Nephron progenitor cell (in vitro differentiated cells): ENCODE data around the gene GOLGA6L7.
"Not testable (repeated sequence)": the region's sequence is repeated elsewhere in the genome, so short reads cannot be mapped to it uniquely, and the experiment has no call there.

Experiments
- DNase-seq: peaks from one replicate; pipeline ENCODE4 v3.0.0; 2021
- H3K27ac Mint-ChIP-seq: 2 replicates; pipeline ENCODE4 v1.8.0; 2021; ENCODE audit warnings: mild to moderate bottlenecking, moderate library complexity, mixed read lengths
- H3K27me3 Mint-ChIP-seq: 2 replicates; pipeline ENCODE4 v1.8.0; 2021; ENCODE audit warnings: mild to moderate bottlenecking, low read depth, mixed read lengths; ENCODE audit not compliant: poor library complexity
- H3K36me3 Mint-ChIP-seq: 2 replicates; pipeline ENCODE4 v1.8.0; 2021; ENCODE audit warnings: low read depth, mixed read lengths
- H3K4me1 Mint-ChIP-seq: 2 replicates; pipeline ENCODE4 v1.8.0; 2021; ENCODE audit warnings: mixed read lengths
- H3K4me3 Mint-ChIP-seq: 2 replicates; pipeline ENCODE4 v1.8.0; 2021; ENCODE audit warnings: mild to moderate bottlenecking, moderate library complexity, mixed read lengths
- H3K9me3 Mint-ChIP-seq: 2 replicates; pipeline ENCODE4 v1.8.0; 2021; ENCODE audit warnings: mild to moderate bottlenecking, moderate library complexity, mixed read lengths

GOLGA6L7 gene

GRCh38 chr15:28810444-28810843 is 38.0 kb downstream of the GOLGA6L7 start:
- not testable (repeated sequence) for H3K36me3 Mint-ChIP-seq, H3K4me3 Mint-ChIP-seq, H3K27me3 Mint-ChIP-seq, H3K27ac Mint-ChIP-seq, H3K9me3 Mint-ChIP-seq, DNase-seq
- peaks cover 35% of the 10 kb centered on the region for H3K4me1 Mint-ChIP-seq

GRCh38 chr15:28808136-28808535 is 40.3 kb downstream of the GOLGA6L7 start:
- not testable (repeated sequence) for H3K4me3 Mint-ChIP-seq, H3K36me3 Mint-ChIP-seq, H3K27me3 Mint-ChIP-seq, DNase-seq, H3K9me3 Mint-ChIP-seq, H3K27ac Mint-ChIP-seq
- peaks cover 21% of the 10 kb centered on the region for H3K4me1 Mint-ChIP-seq

DNA sequence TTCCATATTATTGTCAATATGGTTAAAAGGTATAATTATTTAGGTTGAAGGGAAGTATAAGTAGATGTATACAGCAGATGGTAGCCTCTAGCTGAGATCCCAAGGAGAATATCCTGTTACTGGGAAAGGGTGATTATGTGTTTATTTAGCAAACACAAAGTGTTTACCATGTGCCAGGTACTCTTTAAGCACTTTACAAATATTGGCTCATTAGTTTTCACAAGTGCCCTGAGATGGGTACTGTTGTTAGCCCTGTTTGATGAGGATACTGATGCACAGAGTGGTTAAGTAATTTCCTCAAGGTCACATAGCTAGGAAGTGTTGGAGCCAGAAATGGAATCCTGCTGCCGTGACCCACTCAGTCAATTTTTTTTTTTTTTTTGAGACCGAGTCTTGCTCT is 48.1 kb downstream of the GOLGA6L7 start:
- H3K4me3 Mint-ChIP-seq, H3K9me3 Mint-ChIP-seq, H3K27ac Mint-ChIP-seq, H3K4me1 Mint-ChIP-seq, DNase-seq, H3K27me3 Mint-ChIP-seq, H3K36me3 Mint-ChIP-seq: not testable (repeated sequence)

- not testable (repeated sequence) for H3K27me3 Mint-ChIP-seq, H3K36me3 Mint-ChIP-seq, H3K4me3 Mint-ChIP-seq, H3K9me3 Mint-ChIP-seq, H3K4me1 Mint-ChIP-seq, DNase-seq, H3K27ac Mint-ChIP-seq
Measured at GRCh38 chr15:28798234-28798633, 50.2 kb downstream of the GOLGA6L7 start.

DNA sequence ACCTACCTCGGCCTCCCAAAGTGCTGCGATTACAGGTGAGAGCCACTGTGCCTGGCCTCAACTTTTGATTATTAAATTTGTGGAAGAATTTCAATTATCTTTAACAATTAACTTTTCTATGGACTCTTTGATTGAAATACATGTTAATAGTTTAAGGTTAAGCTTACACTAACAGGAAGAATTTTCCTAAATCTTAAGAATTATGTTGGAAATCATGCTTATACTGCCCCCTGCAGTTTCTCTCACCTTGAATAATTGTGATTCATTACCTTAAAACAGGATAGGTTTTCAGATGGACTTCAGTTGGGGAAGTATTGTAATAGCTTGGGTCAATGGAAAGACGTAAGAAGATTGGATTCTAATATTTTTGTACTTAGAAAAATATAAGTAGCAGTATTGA is 54.2 kb downstream of the GOLGA6L7 start:
- DNase-seq, H3K27me3 Mint-ChIP-seq, H3K4me3 Mint-ChIP-seq, H3K36me3 Mint-ChIP-seq, H3K27ac Mint-ChIP-seq, H3K4me1 Mint-ChIP-seq, H3K9me3 Mint-ChIP-seq: not testable (repeated sequence)
